GM13977 (cell line): Measurements from ENCODE around the gene KIAA1217.

ENCODE experiments used
- DNase-seq: peaks from one replicate; pipeline ENCODE4 v3.0.0; 2012; ENCODE audit warnings: low spot score
- in situ Hi-C: fragments of 300-500 bp; cut with MboI; formaldehyde crosslinking; loops from one replicate; pipeline ENCODE4 v1.12.0; 2022; ENCODE audit warnings: low sequenced_read_pairs, low pct_unique_long_range_greater_than_20kb, mixed read lengths, inconsistent platforms; ENCODE audit not compliant: unreplicated experiment
- TF ChIP-seq, protein P1 (sequence below): IDR thresholded peaks from 2 replicates; pipeline ENCODE4 v1.5.1; 2012; ENCODE audit warnings: mild to moderate bottlenecking, control low read depth; ENCODE audit not compliant: insufficient read depth; ENCODE audit errors: extremely low read depth, missing control alignments

KIAA1217 gene

GRCh38 chr10:24453973-24454372, 245.0 kb downstream of the KIAA1217 start:
- in situ Hi-C loops = no loop called here

DNA sequence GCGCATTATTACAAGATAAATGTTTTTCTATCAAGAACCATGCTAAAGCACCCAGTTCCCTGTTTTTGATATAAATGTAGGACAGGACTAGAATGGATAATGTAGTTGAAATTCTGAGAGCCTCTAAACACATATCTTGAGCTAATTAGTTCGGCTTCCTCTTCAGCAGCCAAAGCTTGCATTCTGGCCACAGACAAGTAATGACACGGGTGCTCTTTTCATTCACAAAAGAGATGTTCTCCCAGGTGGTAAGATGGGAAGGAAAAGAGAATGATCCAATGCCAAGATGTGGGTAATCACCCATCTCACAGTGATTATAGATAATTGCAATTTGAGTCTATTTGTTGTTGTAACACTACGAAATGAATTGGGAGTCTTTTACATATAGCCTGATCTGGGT, 246.5 kb downstream of the KIAA1217 start:
- DNase-seq = no peak
- TF ChIP-seq, protein P1, sequence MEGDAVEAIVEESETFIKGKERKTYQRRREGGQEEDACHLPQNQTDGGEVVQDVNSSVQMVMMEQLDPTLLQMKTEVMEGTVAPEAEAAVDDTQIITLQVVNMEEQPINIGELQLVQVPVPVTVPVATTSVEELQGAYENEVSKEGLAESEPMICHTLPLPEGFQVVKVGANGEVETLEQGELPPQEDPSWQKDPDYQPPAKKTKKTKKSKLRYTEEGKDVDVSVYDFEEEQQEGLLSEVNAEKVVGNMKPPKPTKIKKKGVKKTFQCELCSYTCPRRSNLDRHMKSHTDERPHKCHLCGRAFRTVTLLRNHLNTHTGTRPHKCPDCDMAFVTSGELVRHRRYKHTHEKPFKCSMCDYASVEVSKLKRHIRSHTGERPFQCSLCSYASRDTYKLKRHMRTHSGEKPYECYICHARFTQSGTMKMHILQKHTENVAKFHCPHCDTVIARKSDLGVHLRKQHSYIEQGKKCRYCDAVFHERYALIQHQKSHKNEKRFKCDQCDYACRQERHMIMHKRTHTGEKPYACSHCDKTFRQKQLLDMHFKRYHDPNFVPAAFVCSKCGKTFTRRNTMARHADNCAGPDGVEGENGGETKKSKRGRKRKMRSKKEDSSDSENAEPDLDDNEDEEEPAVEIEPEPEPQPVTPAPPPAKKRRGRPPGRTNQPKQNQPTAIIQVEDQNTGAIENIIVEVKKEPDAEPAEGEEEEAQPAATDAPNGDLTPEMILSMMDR = no peak
- in situ Hi-C loops = no loop called here

More at GRCh38 chr10:24453973-24454372, 245.0 kb downstream of the KIAA1217 start:
- DNase-seq = no peak
- TF ChIP-seq, protein P1 = no peak

- DNase-seq = no peak
- TF ChIP-seq, protein P1 = no peak
- in situ Hi-C loops = no loop called here
Observed at GRCh38 chr10:24456322-24456721, 247.4 kb downstream of the KIAA1217 start.

DNA sequence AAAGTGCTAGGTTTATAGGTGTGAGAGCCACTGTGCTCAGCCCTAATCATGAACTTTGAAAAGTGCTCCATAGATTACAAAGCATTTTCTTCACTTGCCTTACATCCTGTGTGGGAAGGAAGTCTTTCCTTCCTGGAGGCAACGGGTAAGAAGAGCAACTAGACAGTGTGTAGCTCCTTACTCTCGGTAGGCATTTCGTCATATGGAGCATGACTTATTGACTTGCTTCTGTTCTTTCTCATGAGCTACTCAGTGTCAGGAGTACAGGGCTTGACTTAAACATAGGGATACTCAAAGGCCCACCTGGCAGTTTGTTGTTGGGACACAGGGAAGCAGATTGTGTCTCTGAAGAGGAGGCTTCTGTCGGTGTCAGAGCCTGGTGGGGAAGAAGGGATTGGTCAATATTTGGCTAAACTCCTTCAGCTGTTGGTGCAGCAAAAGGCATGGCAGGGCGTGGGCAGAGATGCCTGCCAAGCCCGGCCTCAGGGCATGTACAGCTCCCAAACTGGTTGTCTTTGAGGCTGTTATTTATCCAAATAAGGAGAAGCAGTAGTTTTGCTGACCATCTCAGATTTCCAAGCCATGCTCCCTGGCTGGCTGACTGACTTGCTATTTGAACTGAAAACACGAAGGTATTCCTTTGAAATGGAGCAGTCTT, 248.9 kb downstream of the KIAA1217 start:
- in situ Hi-C loops = no loop called here
- DNase-seq = no peak
- TF ChIP-seq, protein P1 = no peak

DNA sequence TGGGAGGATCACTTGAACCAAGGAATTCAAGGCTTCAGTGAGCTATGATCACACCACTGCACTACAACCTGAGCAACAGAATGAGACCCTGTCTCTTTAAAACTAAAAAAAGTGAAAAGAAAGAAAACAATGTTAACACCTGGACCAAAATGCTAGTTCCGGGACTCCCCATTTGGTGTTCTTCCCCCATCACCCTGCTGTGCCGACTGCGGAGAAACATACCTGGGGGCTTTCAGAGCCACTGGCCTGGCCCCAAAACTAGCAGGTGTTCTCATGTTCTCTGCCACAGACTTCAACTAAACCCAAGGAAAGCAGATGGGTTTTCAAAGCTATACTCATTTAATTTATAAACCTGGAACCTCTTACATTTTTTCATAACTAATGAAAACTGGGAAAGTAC, 250.9 kb downstream of the KIAA1217 start:
- TF ChIP-seq, protein P1 = no peak
- no peak for DNase-seq
- in situ Hi-C loops = no loop called here

GRCh38 chr10:24462291-24462813, 253.4 kb downstream of the KIAA1217 start:
- TF ChIP-seq, protein P1 = no peak
- DNase-seq = no peak
- in situ Hi-C loops = no loop called here
